Camera-type eye (tissue), 1 donor: ENCODE measurements around the gene PAX4. TPM values are rescaled to one million over a fixed set of nuclear protein-coding genes. Genes with fewer than 3 reads are reported as not detected.

Experiments used
- total RNA-seq: library from RNA; depleted of rRNA; stranded (reverse); fragments of >200 nt; gene quantifications from one replicate; pipeline ENCODE4 v1.2.3, GENCODE V29; 2014

The PAX4 gene, protein sequence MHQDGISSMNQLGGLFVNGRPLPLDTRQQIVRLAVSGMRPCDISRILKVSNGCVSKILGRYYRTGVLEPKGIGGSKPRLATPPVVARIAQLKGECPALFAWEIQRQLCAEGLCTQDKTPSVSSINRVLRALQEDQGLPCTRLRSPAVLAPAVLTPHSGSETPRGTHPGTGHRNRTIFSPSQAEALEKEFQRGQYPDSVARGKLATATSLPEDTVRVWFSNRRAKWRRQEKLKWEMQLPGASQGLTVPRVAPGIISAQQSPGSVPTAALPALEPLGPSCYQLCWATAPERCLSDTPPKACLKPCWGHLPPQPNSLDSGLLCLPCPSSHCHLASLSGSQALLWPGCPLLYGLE
- total RNA-seq: not detected

DNA sequence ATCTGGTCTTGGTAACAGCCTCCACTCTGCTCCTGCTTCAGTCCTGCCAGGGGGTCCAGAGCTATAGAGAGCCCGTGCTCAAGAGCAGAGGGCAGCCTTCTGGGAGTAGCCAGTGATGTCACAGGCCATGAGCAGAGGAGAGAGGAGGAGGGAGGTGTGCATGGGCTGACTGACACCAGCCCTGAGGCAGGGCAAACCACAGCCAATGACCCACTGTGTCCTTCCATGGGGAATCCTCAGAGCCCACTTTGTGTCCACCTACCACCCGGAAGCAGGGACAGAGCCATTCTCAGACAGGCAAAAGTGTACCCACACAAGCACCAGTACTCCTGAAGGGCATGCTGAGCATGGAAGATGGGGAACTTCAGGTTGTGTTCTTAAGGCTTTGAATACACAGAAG, at the start of gene PAX4:
Gene PAX4, minus strand, starts transcription at position 101 of the 400 bp plus-strand sequence. CDS start 2,214 bp downstream, outside the sequence.

DNA sequence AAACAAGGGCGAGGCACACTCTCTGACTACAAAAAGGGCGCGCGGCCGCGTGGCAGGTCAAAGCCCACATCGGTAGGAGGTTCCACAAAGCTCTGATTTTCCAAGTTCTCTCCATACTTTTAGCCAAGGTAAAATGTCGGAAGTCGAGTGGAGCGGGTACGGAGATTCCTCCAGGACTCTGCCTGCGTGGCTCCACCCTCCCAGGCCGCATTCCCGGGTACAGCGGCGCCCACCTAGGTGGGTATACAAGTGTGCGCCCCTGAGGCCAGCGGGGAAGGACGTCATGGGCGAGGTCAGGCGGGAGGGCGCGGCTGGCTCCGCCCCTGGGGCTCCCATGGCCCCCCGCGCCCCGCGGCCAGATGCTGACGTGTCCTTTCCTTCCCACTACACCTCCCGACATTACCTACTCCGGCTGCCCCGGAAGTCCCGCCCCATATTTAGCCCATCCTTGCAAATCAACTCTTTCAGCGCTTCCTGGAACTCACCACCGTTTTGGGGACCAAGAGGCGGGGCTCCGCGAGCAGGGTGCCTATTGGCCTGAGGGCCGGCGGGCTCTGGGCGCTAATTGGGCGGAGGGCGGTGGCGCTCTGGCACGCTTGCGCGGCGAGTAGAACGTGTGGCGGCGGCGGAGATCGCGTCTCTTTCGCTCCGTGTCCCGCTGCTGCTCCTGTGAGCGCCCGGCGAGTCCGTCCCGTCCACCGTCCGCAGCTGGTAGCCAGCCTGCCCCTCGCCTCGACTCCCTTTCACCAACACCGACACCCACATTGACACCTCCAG, 33.8 kb upstream of the PAX4 start, which contains the start of gene SND1:
Gene SND1, plus strand, starts transcription at position 639 of the 777 bp plus-strand sequence. CDS start 180 bp downstream, outside the sequence.

DNA sequence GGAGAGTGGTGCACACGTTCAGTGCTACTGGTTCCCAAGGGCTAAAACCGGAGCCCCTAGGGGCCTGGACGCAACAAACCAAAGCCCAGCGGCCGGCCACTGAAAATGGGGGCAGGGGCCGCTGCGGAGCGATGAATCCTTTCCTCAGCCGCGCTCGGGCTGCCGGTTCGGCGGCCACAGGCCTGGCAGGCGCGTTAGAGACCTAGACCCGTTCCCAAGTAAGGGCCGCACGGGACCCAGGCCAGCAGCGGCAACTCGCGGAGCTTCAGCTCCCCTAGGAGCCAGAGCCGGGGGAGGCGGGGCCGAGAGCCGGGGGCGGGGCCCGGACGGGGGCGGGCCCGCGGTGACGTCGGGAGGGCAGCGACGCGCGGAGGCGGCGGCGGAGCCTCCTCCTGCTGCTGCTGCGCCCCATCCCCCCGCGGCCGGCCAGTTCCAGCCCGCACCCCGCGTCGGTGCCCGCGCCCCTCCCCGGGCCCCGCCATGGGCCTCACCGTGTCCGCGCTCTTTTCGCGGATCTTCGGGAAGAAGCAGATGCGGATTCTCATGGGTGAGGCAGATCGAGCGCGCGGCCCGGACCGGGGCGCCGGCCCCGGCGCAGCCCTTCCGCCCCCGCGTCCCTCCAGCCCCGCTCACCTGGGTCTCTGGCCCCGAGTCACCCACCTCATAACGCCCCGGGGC, 29.8 kb downstream of the PAX4 start, which contains the start of gene ARF5:
Gene ARF5, plus strand, starts transcription at position 393 of the 678 bp plus-strand sequence. Its CDS starts 88 bp downstream, at position 481.

DNA sequence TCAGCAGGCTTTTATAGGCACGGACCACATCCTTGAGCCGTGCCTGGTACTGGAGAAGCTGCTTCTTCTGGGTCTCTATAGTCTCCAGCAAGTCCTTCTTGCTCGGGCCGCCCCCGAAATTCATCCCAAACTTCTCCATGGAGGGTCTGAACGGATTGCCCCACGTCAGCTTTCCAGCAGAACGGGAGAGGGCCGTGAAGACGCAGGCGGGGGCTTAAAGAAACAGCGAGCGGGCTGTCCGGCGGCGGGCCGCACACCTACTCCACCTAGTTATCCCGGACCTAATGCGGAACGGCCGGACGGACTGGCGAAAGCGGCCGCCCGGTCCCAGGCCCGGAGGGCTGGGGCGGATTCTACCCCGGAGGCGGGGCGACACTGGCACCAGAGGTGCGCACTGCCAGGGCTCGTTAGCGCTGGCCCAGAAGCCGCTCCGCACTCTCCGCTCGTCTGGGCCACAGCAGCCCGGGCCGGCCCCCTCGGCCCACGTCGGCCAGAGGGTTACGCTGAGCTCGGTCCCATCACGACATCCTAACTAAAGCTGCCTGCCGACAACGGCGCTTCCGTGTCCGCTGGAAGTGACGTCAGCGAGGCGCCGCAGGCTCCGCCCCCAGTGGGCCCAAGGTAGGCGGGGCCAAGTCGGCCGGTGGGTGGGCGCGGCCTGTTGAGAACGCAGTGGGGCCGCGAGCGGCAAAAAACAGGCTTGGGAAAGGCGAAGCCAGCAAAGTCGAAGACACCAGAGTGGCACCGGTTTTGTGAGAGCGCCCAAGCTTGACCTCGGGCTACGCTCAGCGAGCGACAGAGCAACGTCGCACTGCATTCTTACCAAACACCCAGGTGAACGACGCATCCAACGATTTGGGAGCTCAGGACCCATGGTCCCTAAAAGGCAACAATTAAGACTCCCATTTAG, 32.6 kb downstream of the PAX4 start, which contains the start of gene GCC1:
Gene GCC1, minus strand, starts transcription at position 553 of the 910 bp plus-strand sequence. Its CDS starts 414 bp downstream, at position 139.

Other genes with a start within 250 kb of the PAX4 start
- gene ZNF800, start 225.4 kb downstream of the PAX4 start, total RNA-seq: 44.0 TPM
- gene GCC1, start 32.5 kb downstream of the PAX4 start, total RNA-seq: 14.6 TPM
- gene ARF5, start 29.7 kb downstream of the PAX4 start, total RNA-seq: 135 TPM
- gene FSCN3, start 24.4 kb downstream of the PAX4 start, total RNA-seq: 1.2 TPM
- gene SND1, start 34.1 kb upstream of the PAX4 start, total RNA-seq: 110 TPM